GM21423 (cell line): ENCODE measurements around the gene PTPN9.
"Not testable (repeated sequence)": the region's sequence is repeated elsewhere in the genome, so short reads cannot be mapped to it uniquely, and the experiment has no call there.

ENCODE experiments used
- ATAC-seq: cut with Tn5 transposase; IDR thresholded peaks from one replicate; pipeline ENCODE4 v1.9.1; 2021; ENCODE audit warnings: mild to moderate bottlenecking, moderate library complexity; ENCODE audit not compliant: unreplicated experiment

The PTPN9 gene

DNA sequence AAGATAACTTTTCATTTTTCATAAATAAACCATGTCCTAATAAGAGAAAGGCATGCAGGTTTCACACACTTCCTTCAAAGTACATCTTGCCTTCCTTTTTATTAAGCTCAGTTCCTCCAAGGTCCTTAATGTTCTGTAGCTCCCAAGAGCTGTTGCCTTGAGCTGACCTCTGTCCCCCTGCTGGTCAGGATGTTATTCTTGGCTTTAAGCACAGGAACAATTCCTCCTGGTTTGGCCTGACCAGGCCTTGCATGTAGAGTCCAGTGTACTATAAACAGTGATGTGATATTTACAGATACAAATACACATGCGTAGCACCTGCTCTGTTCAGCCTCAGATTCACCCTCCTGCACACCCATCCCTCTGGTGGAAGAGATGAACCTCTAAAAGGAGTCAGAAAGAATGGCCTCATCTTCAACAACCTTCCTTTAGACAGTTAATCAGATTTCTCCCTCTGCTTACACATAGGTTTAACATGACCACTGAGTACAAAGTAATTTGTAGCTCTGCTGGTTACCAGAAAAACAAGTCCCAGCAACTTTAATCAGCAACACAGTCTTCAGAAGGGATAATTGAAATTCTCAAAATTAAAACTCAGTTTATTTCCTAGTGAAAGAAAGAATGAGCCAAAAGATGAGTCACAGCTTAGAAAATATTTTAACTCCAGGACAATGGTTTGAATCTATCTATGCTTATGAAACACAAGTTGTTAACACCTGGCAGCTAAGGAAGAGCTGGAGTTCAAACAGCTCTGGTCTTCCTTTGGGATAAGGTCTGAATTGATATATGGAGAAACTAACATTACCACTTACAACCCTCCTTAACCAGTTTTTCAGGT lies 46.5 kb downstream of the PTPN9 start:
- ATAC-seq: no peak

DNA sequence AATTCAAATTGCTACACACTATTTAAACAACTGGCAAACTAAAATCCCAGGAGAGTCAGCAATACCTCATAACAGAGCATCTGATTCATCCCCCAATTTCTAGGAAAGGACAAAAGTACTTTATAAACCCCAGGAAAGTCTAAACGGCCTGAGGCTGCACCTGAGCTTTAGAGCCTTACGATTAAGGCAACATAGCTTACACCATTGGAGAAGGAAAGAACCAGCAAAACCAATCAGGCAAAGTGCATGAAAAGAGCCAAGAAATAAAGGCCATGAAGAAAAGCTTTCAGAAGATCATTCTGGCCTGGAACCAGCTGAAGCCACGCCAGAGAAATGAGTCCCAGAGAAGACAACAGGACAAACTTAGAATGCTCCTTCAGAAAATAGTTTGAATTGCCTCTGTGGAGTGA lies 48.1 kb downstream of the PTPN9 start:
- ATAC-seq: no peak

DNA sequence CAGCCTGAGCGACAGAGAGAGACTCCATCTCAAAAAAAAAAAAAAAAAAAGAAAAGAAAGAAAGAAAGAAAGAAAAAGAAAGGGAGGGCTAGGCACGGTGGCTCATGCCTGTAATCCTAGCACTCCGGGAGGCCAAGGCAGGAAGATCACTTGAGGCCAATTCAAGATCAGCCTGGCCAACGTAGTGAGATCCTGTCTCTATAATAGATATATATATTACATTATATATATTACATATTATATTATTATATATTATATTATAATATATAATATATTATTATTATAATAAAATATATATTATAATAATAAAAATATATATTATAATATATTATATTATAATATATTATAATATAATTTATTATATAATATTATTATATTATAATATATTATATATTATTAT lies 48.9 kb downstream of the PTPN9 start:
- no peak for ATAC-seq

DNA sequence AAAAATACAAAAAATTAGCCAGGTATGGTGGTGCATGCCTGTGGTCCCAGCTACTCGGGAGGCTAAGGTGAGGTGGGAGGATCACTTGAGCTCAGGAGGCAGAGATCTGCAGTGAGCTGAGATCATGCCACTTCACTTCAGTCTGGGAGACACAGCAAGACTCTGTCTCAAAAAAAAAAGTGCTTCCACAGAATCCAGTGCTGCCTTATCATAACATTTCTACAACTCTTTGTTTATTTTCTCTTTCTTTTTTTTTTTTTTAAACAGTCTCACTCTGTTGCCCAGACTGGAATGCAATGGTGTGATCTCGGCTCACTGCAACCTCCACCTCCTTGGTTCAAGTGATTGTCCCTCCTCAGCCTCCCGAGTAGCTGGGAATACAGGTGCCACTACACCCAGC lies 53.4 kb downstream of the PTPN9 start:
- not testable (repeated sequence) for ATAC-seq

DNA sequence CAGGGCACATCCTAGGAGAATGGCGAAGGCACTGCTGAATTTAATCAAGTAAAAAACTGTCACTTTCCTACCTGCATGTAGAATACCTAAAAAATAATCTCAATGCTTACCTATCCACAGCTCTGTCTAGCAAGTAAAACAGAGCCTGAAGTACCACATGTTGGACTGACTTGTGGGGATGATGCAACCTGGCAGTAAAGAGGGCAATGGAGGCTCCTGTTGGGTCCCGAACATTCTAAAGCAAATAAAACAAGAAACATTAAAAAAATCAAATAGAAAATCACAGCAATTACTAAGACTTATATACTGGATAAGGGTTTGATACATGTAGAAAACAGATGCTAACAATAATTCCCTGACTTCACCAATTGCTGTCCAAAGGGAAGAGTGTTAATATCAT lies 56.1 kb downstream of the PTPN9 start:
- ATAC-seq: no peak

DNA sequence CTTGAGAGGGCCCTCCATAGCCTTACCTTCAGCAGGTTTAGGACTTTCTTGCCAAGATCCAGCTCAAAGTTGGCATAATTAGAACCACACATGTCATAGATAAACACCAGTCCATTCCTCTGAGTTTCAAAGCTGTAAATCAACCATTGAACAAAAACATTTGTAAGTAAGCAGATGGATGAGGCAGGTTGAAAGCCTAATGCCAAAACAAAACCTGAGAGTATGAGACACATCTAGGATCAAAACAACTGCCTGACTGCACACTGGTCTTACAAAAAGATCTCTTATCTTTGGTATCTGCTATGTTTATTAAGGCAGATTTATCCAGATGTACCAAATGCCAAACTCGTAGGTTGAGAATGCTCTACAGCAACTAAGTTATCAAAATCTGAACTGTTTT lies 61.9 kb downstream of the PTPN9 start:
- no peak for ATAC-seq

DNA sequence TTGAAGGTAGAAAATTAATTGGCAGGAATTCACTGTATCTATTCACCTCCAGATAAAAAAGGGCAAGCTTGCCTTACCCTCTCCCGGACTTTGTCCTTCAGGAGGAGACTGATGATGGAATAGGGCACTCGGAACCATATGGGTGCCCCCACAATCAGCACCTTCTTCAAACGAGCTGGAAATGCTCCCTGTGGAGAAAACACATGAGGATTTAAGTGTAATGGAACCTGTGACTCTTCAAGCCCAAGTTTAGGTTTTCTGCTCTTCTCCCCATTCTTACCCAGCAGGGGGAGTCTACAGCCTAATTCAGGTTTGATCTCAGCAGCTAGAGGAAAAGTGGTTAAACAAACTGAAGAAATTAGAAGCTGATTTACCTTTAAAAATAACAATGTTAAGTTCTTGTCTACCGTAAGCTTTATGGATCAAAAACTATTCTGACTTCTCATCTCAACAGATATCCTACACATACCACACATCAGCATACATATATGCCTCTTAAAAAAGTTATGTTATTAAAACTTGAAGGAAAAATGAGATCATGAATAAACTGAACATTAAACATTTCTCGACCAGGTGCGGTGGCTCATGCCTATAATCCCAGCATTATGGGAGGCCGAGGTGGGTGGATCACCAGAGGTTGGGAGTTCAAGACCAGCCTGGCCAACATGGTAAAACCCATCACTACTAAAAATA lies 70.1 kb downstream of the PTPN9 start:
- no peak for ATAC-seq

DNA sequence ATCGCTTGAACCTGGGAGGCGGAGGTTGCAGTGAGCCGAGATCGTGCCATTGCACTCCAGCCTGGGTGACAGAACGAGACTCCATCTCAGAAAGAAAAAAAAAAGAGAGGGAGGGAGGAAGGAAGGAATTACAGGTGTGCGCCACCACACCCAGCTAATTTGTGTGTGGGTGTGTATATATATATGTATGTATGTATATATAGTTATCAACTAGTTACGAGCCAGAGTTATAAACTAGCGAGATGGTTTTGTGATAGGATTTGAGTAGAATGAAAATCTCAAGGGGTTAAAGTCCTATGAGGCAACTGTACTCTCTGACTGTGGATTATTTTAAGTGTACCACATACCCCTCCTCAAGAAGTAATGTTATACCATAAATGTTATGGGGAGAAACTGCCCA lies 76.8 kb downstream of the PTPN9 start:
- no peak for ATAC-seq

DNA sequence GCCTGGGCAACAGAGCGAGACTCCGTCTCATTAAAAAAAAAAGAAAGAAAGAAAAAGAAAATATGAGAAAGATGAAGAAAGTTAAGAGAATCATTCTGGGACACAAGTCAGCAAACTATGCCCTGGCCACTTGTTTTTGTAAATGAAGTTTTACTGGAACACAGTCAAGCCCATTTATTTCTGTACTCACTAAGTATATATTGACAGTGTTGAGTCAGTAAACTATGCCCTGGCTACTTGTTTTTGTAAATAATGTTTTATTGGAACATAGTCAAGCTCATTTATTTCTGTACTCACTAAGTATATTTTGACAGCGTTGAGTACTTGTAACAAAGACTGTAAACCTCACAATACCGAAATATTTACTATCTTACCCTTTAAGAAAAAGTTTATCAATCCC lies 85.4 kb downstream of the PTPN9 start:
- ATAC-seq: no peak

DNA sequence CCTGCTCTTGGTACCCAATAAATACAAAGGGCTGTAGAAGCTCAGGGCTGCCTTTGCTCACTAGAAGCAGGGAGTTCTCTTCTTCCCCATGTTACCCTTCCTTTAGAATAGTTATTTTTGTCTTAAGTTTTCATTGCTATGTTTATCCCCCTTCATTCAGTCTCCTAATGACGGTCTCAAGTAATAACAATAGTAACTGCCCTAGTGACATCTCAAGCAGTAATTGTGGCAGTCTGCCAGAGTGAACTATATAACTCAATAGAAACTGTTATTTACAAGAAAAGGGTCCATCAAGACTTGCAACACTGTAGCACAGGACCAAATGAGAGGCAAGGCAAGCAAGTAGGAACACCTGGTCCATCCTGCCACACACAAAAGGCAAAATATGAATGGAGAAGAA lies 95.2 kb downstream of the PTPN9 start:
- ATAC-seq: no peak

DNA sequence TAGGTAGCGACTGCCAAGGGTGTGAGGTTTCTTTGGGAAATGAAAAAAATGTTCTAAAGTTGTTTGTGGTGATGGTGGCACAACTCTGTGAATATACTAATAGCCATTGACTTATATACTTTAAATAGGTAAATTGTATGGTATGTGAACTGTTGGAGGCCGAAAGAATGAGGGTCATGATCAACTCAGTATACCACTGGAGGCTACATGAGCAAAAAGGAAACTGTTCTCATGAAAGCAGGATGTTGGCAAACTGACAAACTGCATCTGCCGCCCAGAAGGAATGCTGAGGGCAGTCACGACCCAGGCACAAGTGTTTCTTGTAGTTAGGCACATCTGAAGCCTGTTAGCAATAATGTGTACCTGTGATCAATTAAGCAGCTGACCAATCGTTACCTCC lies 95.6 kb downstream of the PTPN9 start:
- not testable (repeated sequence) for ATAC-seq

DNA sequence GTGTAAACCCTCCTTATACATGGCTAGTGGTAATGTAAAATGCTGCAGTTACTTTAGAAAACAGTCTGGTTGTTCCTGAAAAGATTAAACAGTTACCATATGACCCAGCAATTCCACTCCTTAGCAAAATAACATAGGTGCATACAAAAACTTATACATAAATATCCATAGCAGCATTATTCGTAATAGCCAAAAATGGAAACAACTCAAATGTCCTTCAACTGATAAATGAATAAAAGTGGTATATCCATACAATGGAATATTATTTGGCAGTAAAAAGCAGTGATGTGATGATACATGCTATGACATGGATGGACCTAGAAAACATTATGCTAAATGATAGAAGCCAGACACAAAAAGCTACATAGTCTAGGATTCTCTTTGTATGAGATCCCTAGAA lies 96.0 kb downstream of the PTPN9 start:
- no peak for ATAC-seq

DNA sequence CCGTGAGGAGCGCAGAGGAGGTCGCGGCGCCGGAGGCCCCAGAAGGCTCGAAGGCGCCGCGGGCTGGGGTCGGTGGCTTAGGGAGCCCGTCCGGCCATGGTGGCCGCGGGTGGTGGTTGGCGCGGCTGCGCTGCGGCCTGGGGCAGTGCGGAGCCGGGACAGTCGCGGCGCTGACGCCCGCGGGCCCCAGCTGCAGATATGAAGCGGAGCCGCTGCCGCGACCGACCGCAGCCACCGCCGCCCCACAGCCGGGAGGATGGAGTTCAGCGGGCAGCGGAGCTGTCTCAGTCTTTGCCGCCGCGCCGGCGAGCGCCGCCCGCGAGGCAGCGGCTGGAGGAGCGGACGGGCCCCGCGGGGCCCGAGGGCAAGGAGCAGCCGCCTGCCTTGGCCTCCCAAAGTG lies 98.7 kb downstream of the PTPN9 start:
- not testable (repeated sequence) for ATAC-seq

DNA sequence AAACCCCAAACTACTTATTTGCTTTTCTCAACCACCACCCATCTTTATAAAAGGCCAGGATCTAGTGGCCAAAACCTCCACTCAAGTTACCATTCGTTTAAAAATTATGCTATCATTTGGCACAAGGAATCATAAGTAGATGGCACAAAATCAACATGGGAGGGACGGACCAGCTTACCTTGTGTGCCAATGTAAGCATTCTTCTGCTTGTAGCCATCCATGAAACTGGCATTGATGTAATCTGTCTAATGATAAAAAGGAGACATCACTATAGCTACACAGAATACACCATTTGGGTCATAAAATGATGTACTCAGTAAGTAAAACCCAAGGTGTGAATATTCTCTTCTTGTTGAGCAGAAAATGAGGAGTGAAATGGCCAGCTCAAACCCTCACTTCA lies 99.4 kb downstream of the PTPN9 start:
- no peak for ATAC-seq

DNA sequence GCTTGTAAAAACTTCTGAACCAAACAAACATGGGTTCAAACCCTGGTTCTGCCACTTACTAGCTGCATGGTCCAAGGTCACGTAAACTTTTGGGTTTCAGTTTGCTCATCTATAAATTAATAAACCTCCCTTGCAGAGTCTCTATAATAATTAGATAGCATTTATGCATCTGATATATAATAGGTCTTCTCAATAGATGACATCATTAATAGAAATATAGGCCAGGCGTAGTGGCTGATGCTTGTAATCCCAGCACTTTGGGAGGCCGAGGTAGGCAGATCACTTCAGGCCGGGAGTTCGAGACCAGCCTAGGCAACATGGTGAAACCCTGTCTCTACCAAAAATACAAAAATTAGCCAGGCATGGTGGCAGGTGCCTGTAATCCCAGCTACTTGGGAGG lies 102.0 kb downstream of the PTPN9 start:
- ATAC-seq: not testable (repeated sequence)

DNA sequence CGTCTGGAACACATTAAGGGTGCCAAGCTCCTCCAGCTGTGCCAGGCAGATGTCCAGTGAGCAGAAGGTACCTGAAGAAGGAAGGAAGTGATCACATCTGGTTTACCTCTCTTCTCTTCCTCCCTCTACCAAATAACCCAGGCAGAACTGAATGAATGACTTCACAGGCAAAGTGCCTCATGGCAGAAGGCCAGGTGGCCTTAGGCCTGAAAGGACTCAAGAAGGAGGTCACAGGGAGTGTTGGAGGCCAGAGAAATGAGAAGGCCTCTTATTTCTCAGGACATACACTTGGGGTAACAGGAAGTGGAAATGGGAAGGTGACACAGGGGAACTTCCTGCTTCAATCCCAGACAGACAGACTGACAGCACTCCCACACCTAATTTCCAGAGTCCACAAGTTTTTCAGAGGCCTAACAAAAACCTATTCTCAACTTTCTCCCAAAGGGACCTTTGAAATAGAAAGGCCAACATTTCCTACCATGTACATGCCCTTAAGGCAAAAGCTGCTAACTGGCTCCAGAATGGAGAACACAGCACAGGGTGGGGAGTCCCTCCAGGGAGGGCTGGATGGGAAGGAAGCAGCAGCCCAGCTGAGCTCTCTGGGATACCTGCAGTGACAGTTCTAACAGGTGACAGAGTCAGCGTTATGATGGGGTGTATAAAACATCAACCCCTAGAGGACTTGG lies 110.1 kb downstream of the PTPN9 start:
- no peak for ATAC-seq

DNA sequence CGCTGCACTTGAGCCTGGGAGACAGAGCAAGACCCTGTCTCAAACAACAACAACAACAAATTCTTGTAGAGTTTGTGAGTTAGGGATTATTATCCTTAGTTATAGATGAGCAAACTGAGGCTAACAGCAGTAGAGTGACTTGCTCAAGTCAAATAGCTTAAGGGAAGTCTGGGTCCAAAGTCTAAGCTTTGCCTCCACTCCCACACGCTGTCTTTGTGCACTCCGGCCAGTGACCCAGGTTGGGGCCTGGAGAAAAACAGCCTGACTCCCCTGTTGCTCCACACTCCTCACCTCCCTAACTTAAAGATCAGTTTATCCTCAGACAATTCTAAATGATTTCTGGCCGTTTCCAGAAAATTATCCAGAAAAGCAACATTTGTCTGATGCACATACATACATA lies 118.5 kb downstream of the PTPN9 start:
- ATAC-seq: no peak

DNA sequence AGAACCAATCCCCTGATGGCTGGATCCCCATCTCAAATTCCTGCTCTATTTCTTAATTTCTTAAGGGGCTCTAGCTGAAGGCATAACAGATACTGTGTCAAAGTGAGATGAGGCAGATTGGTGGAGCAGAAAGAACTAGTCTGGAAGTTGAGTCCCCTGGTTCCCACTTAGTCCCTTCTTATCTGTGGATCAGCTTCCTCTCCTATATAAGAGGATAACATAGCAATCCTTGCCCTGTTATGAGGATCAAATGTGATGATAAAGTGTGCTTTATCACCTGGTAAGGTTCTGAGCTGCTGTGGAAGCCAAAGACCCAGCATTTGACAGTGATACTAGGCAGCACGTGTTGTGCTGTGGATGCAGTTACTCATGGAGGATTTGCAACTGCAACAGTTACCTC lies 119.5 kb downstream of the PTPN9 start:
- ATAC-seq: no peak

DNA sequence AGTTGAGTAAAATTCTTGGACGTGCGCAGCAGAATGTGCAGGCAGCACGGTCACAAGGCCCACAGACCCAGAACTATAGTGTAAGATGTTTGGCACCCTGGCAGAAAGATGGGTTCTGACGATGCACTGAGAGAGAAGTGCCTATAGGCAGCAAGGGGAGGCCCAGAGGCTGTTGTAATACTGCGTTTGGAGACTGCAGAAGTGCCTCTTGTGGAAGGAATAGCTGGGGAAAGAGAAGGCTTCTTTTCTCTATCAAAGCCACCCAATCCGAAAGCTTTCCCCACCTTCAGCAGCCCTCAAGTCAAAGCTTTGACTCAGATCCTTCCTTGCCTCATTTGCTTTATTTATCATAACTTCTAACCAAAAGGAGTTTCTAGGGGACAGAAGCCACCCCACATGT lies 122.4 kb downstream of the PTPN9 start:
- ATAC-seq: no peak

DNA sequence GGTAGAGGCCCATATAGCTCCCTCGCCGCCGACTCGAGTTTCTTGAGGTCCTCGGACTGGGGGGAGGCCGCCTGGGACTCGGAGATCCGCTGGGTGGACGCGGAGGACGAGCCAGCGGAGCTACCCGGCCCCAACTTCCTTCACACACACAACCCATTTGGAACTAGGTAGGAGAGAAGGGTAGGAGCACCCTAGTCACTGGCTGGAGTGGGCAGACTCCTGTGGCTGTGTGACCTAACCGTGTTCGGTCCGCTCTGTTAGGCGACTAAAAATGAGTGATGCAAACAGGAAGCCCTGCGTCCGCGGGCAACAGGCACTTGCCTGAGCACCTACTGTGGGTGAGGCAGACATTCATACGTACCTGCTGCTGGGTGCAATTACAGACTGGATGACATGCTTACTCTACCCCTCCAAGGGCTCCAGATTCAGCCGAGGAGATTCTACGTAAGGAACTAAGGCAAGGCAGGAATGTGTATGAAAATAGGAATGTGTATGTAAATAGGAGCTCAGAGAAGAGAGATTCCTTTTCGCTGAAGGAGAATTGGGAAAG lies 123.1 kb downstream of the PTPN9 start:
- no peak for ATAC-seq

DNA sequence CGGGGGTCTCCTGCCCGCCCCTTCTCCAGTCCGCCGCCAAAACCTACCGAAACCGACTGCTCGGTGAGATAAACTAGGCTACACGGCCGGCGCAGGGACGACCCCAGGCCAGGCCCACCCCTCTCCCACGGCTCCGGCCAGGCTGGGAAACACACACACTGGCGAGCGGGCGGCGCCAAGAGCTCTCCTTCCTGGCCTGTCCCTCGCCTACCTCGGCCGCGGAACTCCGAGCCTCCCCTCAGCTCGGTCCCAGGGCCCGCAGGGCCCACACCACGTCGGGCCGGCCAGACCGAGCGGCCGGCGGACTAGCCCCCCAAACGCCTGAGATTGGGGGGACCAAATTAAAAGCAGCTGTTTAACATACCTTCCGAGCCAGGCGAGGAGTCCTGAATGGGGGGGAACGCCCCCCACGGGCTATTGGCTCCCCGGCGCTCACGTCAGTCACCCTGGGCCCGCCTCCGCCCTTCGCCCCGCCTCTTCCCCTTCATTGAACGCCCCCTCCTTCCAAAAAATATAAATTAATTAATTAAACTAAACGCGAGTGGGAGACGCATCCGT lies 123.6 kb downstream of the PTPN9 start:
- ATAC-seq: no peak
